Neuronal stem cell (in vitro differentiated cells): ENCODE measurements around the gene IRS1.

Experiments
- DNase-seq: peaks from one replicate; pipeline ENCODE4 v3.0.0-alpha.2; 2013; ENCODE audit warnings: low spot score
- H2AFZ ChIP-seq: one replicate; pipeline ENCODE4 v1.6.1; 2013; ENCODE audit warnings: mild to moderate bottlenecking, low read length, inconsistent platforms
- H2AK5ac ChIP-seq: 2 replicates; pipeline ENCODE4 v1.6.1; 2013; ENCODE audit warnings: low read depth, mild to moderate bottlenecking, inconsistent platforms, low read length, moderate library complexity, mixed read lengths
- H2BK120ac ChIP-seq: 2 replicates; pipeline ENCODE4 v1.6.1; 2013; ENCODE audit warnings: low read depth, mild to moderate bottlenecking, inconsistent platforms, low read length, moderate library complexity, mixed read lengths
- H2BK12ac ChIP-seq: one replicate; pipeline ENCODE4 v1.6.1; 2013; ENCODE audit warnings: low read length, inconsistent platforms
- H2BK15ac ChIP-seq: 2 replicates; pipeline ENCODE4 v1.6.1; 2013; ENCODE audit warnings: mild to moderate bottlenecking, low read length, inconsistent platforms, mixed read lengths
- H2BK5ac ChIP-seq: one replicate; pipeline ENCODE4 v1.6.1; 2013; ENCODE audit warnings: inconsistent platforms, mild to moderate bottlenecking, low read length, moderate library complexity
- H3K14ac ChIP-seq: one replicate; pipeline ENCODE4 v1.6.1; 2013; ENCODE audit warnings: low read length, inconsistent platforms
- H3K18ac ChIP-seq: 2 replicates; pipeline ENCODE4 v1.6.1; 2013; ENCODE audit warnings: low read length, inconsistent platforms
- H3K23ac ChIP-seq: 2 replicates; pipeline ENCODE4 v1.6.1; 2013; ENCODE audit warnings: low read depth, mild to moderate bottlenecking, mixed read lengths, low read length, inconsistent platforms; ENCODE audit not compliant: poor library complexity
- H3K27ac ChIP-seq: replicated peaks from 3 replicates; pipeline ENCODE4 v1.5.1; 2013; ENCODE audit warnings: low read length, inconsistent platforms
- H3K27me3 ChIP-seq, 3 experiments: 2 replicates each; pipeline ENCODE4 v1.6.1; 2013; ENCODE audit warnings: low read length in 3 of 3, mild to moderate bottlenecking in 2 of 3, inconsistent platforms in 1 of 3, low read depth in 1 of 3, mixed read lengths in 1 of 3, moderate library complexity in 1 of 3; ENCODE audit not compliant: control insufficient read depth in 3 of 3, insufficient read depth in 3 of 3
- H3K36me3 ChIP-seq, 2 donors: replicated peaks in 1 of 2; 2 replicates each; pipeline ENCODE4 v1.6.1; 2013; ENCODE audit warnings: low read length in 2 of 2; ENCODE audit not compliant: control insufficient read depth in 2 of 2, insufficient read depth in 2 of 2
- H3K4ac ChIP-seq: 2 replicates; pipeline ENCODE4 v1.6.1; 2013; ENCODE audit warnings: inconsistent platforms, mild to moderate bottlenecking, low read length, moderate library complexity
- H3K4me1 ChIP-seq, 2 donors: 1 replicate in 1 of 2; 2 replicates in 1 of 2; pipeline ENCODE4 v1.6.1; 2013; ENCODE audit warnings: low read length in 2 of 2, low read depth in 1 of 2; ENCODE audit not compliant: control insufficient read depth in 2 of 2, insufficient read depth in 1 of 2
- H3K4me2 ChIP-seq: one replicate; pipeline ENCODE4 v1.6.1; 2013; ENCODE audit warnings: mild to moderate bottlenecking, low read length, inconsistent platforms; ENCODE audit not compliant: insufficient read depth, poor library complexity, severe bottlenecking
- H3K4me3 ChIP-seq, 2 donors: 2 replicates each; pipeline ENCODE4 v1.5.1; 2013; ENCODE audit warnings: low read length in 2 of 2, mild to moderate bottlenecking in 2 of 2, inconsistent platforms in 1 of 2, moderate library complexity in 1 of 2
- H3K79me1 ChIP-seq: one replicate; pipeline ENCODE4 v1.6.1; 2013; ENCODE audit warnings: low read depth, mild to moderate bottlenecking, inconsistent platforms, low read length, moderate library complexity
- H3K9ac ChIP-seq: one replicate; pipeline ENCODE4 v1.6.1; 2013; ENCODE audit warnings: mild to moderate bottlenecking, low read depth, low read length, inconsistent platforms; ENCODE audit not compliant: poor library complexity
- H3K9me3 ChIP-seq, 2 donors: replicated peaks in 1 of 2; 2 replicates each; pipeline versions ENCODE3 to v1.6.1; 2013; ENCODE audit warnings: low read length in 2 of 2, mild to moderate bottlenecking in 2 of 2, inconsistent platforms in 1 of 2, low read depth in 1 of 2, mixed read lengths in 1 of 2, moderate library complexity in 1 of 2; ENCODE audit not compliant: control insufficient read depth in 2 of 2, insufficient read depth in 1 of 2
- H4K8ac ChIP-seq: one replicate; pipeline ENCODE4 v1.6.1; 2013; ENCODE audit warnings: low read depth, mild to moderate bottlenecking, inconsistent platforms, low read length, moderate library complexity
- H4K91ac ChIP-seq: one replicate; pipeline ENCODE4 v1.6.1; 2013; ENCODE audit warnings: low read length, low read depth, mild to moderate bottlenecking, inconsistent platforms; ENCODE audit not compliant: poor library complexity
- WGBS, 2 donors: extraction: QIAGEN DNeasy Blood & Tissue Kit; methylation state at CpG; one replicate each; pipeline ENCODE4 v1.1.7; 2013; ENCODE audit warnings: missing lambda C conversion rate in 2 of 2, mixed read lengths in 1 of 2; ENCODE audit not compliant: insufficient read length in 2 of 2, insufficient replicate concordance in 1 of 2; ENCODE audit errors: extremely low coverage in 2 of 2; 5-methylcytosine and 5-hydroxymethylcytosine counted together

Gene IRS1

DNA sequence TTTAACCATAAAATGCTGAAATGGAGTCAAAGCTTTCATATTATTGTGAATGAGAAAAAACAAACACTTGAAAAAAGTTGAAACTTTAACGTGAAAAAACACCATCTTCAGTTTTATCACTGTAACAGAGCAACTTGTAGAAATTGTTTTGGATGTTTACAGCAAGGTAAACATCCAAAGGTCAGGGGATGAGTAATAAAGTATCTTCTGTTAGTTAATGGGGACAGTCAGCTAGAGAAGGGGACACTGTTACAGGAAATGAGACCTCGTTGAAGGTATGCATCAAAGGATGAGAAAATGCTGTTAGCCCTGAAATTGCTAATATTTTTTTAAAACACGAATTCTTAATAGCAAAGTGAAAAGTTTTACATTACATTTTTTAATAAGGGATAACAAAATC, 39.1 kb upstream of the IRS1 start:
- H3K9ac ChIP-seq = no peak overlapping the region
- H3K36me3 ChIP-seq = peaks cover 0 to 4% of the 10 kb centered on the region in 2 donors
- H3K14ac ChIP-seq = no peak overlapping the region
- H3K23ac ChIP-seq = no peak overlapping the region
- H3K27ac ChIP-seq = no peak overlapping the region
- H2BK5ac ChIP-seq = no peak overlapping the region
- no peak overlapping the region for H4K8ac ChIP-seq
- H3K79me1 ChIP-seq = no peaks in the 10 kb centered on the region
- no peak overlapping the region for H4K91ac ChIP-seq
- no peak overlapping the region for H3K4me3 ChIP-seq
- H3K27me3 ChIP-seq = peaks cover 0 to 3% (median 0%) of the 10 kb centered on the region in 3 experiments
- H2BK120ac ChIP-seq = no peak overlapping the region
- no peak overlapping the region for H2BK15ac ChIP-seq
- H2AK5ac ChIP-seq = no peak overlapping the region
- H2BK12ac ChIP-seq = no peak overlapping the region
- H3K4ac ChIP-seq = no peak overlapping the region
- DNase-seq = no peak
- no peak overlapping the region for H3K18ac ChIP-seq
- H3K4me2 ChIP-seq = no peak overlapping the region
- H3K9me3 ChIP-seq = peaks cover 0 to 18% of the 10 kb centered on the region in 2 donors
- no peak overlapping the region for H2AFZ ChIP-seq
- H3K4me1 ChIP-seq = peaks cover 2 to 5% of the 10 kb centered on the region in 2 donors
- WGBS, 2 donors = no CpG with 5 or more reads among the region's 3 CpGs

GRCh38 chr2:226837787-226838603, 38.4 kb upstream of the IRS1 start:
- Histone ChIP-seq H3K4ac (no peak overlapping the region), H3K27me3 (peaks cover 0 to 3% (median 0%) of the 10 kb centered on the region in 3 experiments), H3K9ac (no peak overlapping the region), H2AFZ (no peak overlapping the region), H3K27ac (no peak overlapping the region), H3K23ac (no peak overlapping the region), H2BK12ac (no peak overlapping the region), H4K8ac (no peak overlapping the region), H3K36me3 (peaks cover 0 to 4% of the 10 kb centered on the region in 2 donors), H3K4me2 (no peak overlapping the region), H3K4me1 (peaks cover 2 to 5% of the 10 kb centered on the region in 2 donors), H3K18ac (no peak overlapping the region), H2BK120ac (no peak overlapping the region), H3K9me3 (peaks cover 0 to 18% of the 10 kb centered on the region in 2 donors), H3K14ac (no peak overlapping the region), H2BK5ac (no peak overlapping the region), H3K4me3 (no peak overlapping the region), H4K91ac (no peak overlapping the region), H2AK5ac (no peak overlapping the region), H3K79me1 (no peaks in the 10 kb centered on the region), H2BK15ac (no peak overlapping the region)
- DNase-seq = no peak
- WGBS, 2 donors = no CpG with 5 or more reads among the region's 12 CpGs

- Histone ChIP-seq H3K4me3 (no peak overlapping the region), H3K27ac (no peak overlapping the region), H3K27me3 (peaks cover 0 to 3% (median 0%) of the 10 kb centered on the region in 3 experiments), H4K8ac (no peak overlapping the region), H3K9me3 (peaks cover 0 to 16% of the 10 kb centered on the region in 2 donors), H2BK12ac (no peak overlapping the region), H3K4me2 (no peak overlapping the region), H3K23ac (no peak overlapping the region), H2BK5ac (no peak overlapping the region), H2BK120ac (no peak overlapping the region), H3K9ac (no peak overlapping the region), H2AK5ac (no peak overlapping the region), H3K4ac (no peak overlapping the region), H3K14ac (no peak overlapping the region), H3K18ac (no peak overlapping the region), H3K4me1 (peaks cover 2 to 5% of the 10 kb centered on the region in 2 donors), H2BK15ac (no peak overlapping the region), H4K91ac (no peak overlapping the region), H2AFZ (no peak overlapping the region), H3K79me1 (no peaks in the 10 kb centered on the region), H3K36me3 (peaks cover 0 to 4% of the 10 kb centered on the region in 2 donors)
- WGBS, 2 donors = no CpG with 5 or more reads among the region's 7 CpGs
- DNase-seq = no peak
These were observed 37.7 kb upstream of the IRS1 start for GRCh38 chr2:226837334-226837733.

- Histone ChIP-seq H2BK5ac (no peak overlapping the region), H4K8ac (no peak overlapping the region), H3K4ac (no peak overlapping the region), H3K4me2 (peak overlapping the region; percentile 86), H4K91ac (no peak overlapping the region), H2BK12ac (no peak overlapping the region), H3K79me1 (no peaks in the 10 kb centered on the region), H2AK5ac (no peak overlapping the region), H2BK120ac (no peak overlapping the region), H3K27ac (peak overlapping the region; percentile 81), H3K23ac (no peak overlapping the region), H2BK15ac (no peak overlapping the region), H3K9ac (no peak overlapping the region), H3K36me3 (peaks cover 0 to 4% of the 10 kb centered on the region in 2 donors), H3K4me3 (peak overlapping the region; percentile 63 to 90), H2AFZ (peak overlapping the region; percentile 98), H3K9me3 (peaks cover 0 to 13% of the 10 kb centered on the region in 2 donors), H3K14ac (no peak overlapping the region), H3K4me1 (peaks cover 2 to 5% of the 10 kb centered on the region in 2 donors), H3K18ac (no peak overlapping the region), H3K27me3 (peaks cover 0 to 3% (median 0%) of the 10 kb centered on the region in 3 experiments)
- DNase-seq = no peak
- WGBS, 2 donors = no CpG with 5 or more reads among the region's 6 CpGs
These were observed 36.9 kb upstream of the IRS1 start for GRCh38 chr2:226836548-226836885.
